ENCODE data around the gene SMARCB1.

The SMARCB1 gene

GRCh38 chr22:23822101-23822671, 35.4 kb downstream of the SMARCB1 start:
- Histone ChIP-seq H3K27me3 (ENCODE audit: insufficient read depth, low read depth, severe bottlenecking) (no peaks in the 10 kb centered on the region), H3K4me3 (ENCODE audit: low read depth, low read length) (no peak overlapping the region), H3K9me3 (ENCODE audit: severe bottlenecking) (no peaks in the 10 kb centered on the region), H3K36me3 (peaks cover 96% of the 10 kb centered on the region), H3K27ac (no peak overlapping the region)
- no peak for DNase-seq
- no peak for TF ChIP-seq CTCF (IDR thresholded peaks at IDR 0.05; ENCODE audit: low read depth, low read length)

GRCh38 chr22:23823331-23823791, 36.6 kb downstream of the SMARCB1 start:
- no peaks in the 10 kb centered on the region for H3K9me3 ChIP-seq (ENCODE audit: severe bottlenecking)
- DNase-seq: no peak
- H3K27me3 ChIP-seq (ENCODE audit: insufficient read depth, low read depth, severe bottlenecking): no peaks in the 10 kb centered on the region
- TF ChIP-seq CTCF (IDR thresholded peaks at IDR 0.05; ENCODE audit: low read depth, low read length): no peak
- peaks cover 95% of the 10 kb centered on the region for H3K36me3 ChIP-seq
- no peak overlapping the region for H3K27ac ChIP-seq
- H3K4me3 ChIP-seq (ENCODE audit: low read depth, low read length): no peak overlapping the region

GRCh38 chr22:23824476-23825245, 37.9 kb downstream of the SMARCB1 start:
- H3K27me3 ChIP-seq (ENCODE audit: insufficient read depth, low read depth, severe bottlenecking): no peaks in the 10 kb centered on the region
- H3K9me3 ChIP-seq (ENCODE audit: severe bottlenecking): no peaks in the 10 kb centered on the region
- no peak for DNase-seq
- peaks cover 95% of the 10 kb centered on the region for H3K36me3 ChIP-seq
- no peak overlapping the region; the same call in 1 of the 2 replicates for H3K27ac ChIP-seq
- TF ChIP-seq CTCF (IDR thresholded peaks at IDR 0.05; ENCODE audit: low read depth, low read length): no peak
- H3K4me3 ChIP-seq (ENCODE audit: low read depth, low read length): no peak overlapping the region

DNA sequence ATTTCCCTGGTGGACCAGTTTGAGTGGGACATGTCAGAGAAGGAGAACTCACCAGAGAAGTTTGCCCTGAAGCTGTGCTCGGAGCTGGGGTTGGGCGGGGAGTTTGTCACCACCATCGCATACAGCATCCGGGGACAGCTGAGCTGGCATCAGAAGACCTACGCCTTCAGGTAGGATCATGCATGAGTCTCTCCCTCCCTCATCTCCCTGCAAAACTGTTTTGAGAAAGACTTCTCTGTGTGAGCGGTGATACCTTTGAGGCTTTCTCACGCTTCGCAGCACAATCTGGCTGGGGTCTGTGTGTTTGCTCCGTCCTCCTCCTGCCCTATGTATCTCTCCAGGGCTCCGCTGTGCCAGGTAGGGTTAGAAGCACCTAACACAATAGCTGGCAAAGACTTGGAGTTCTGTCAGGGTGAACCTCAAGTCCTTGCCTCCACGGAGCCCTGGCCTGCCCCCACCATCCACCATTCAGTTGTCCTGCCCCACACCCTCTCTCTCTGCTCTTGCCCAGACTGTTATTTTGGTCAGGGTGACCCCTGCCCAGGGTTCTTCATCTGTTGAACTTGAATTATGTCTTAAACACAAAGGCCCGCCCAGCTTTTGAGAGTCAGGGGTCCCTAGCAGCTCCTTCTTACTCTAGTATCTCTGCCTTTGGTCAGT, 38.6 kb downstream of the SMARCB1 start:
- Histone ChIP-seq H3K27ac (peak overlapping the region; percentile 63), H3K36me3 (peaks cover 95% of the 10 kb centered on the region), H3K27me3 (ENCODE audit: insufficient read depth, low read depth, severe bottlenecking) (no peaks in the 10 kb centered on the region), H3K9me3 (ENCODE audit: severe bottlenecking) (no peaks in the 10 kb centered on the region), H3K4me3 (ENCODE audit: low read depth, low read length) (no peak overlapping the region)
- DNase-seq: no peak
- TF ChIP-seq CTCF (IDR thresholded peaks at IDR 0.05; ENCODE audit: low read depth, low read length): no peak

GRCh38 chr22:23826510-23827350, 40.0 kb downstream of the SMARCB1 start:
- peak overlapping the region; percentile 44; the same call in 1 of the 2 replicates for H3K27ac ChIP-seq
- no peak for TF ChIP-seq CTCF (IDR thresholded peaks at IDR 0.05; ENCODE audit: low read depth, low read length)
- DNase-seq: no peak
- H3K27me3 ChIP-seq (ENCODE audit: insufficient read depth, low read depth, severe bottlenecking): no peaks in the 10 kb centered on the region
- peaks cover 95% of the 10 kb centered on the region for H3K36me3 ChIP-seq
- H3K9me3 ChIP-seq (ENCODE audit: severe bottlenecking): no peaks in the 10 kb centered on the region
- H3K4me3 ChIP-seq (ENCODE audit: low read depth, low read length): no peak overlapping the region

All from WERI-Rb-1 (cell line).